HT-29 (cell line): ENCODE data around the gene FLNA. TPM values are rescaled to one million over a fixed set of nuclear protein-coding genes. Genes with fewer than 3 reads are reported as not detected.
A peak's percentile ranks its signal among the peaks of the same experiment; 100 is the strongest.
"Not testable (repeated sequence)": the region's sequence is repeated elsewhere in the genome, so short reads cannot be mapped to it uniquely, and the experiment has no call there.

ENCODE experiments used
- DNase-seq: peaks from one replicate; pipeline ENCODE4 v3.0.0-alpha.2; 2015; ENCODE audit warnings: low spot score
- total RNA-seq: library from RNA; depleted of rRNA; stranded (reverse); fragments of >200 nt; shearing (Covaris generic); gene quantifications from 2 replicates; pipeline ENCODE4 v1.2.3, GENCODE V29; 2014

FLNA gene
- total RNA-seq, 1 experiment from 2014 or later, result 516 TPM

GRCh38 chrX:154343063-154343462 is 31.4 kb downstream of the FLNA start:
- not testable (repeated sequence) for DNase-seq

GRCh38 chrX:154341399-154342298 is 32.8 kb downstream of the FLNA start:
- not testable (repeated sequence) for DNase-seq

GRCh38 chrX:154334496-154334895 is 39.9 kb downstream of the FLNA start:
- DNase-seq, result no peak

- no peak for DNase-seq
Observed at GRCh38 chrX:154333837-154334271, 40.6 kb downstream of the FLNA start.

- DNase-seq, result no peak
Observed at GRCh38 chrX:154333116-154333515, 41.3 kb downstream of the FLNA start.

- no peak for DNase-seq
Observed at GRCh38 chrX:154332561-154332960, 41.9 kb downstream of the FLNA start.

- DNase-seq, result no peak
Observed at GRCh38 chrX:154329294-154329693, 45.1 kb downstream of the FLNA start.

GRCh38 chrX:154328646-154329045 is 45.8 kb downstream of the FLNA start:
- DNase-seq, result no peak

- no peak for DNase-seq
Observed at GRCh38 chrX:154327038-154327820, 47.2 kb downstream of the FLNA start.

- no peak for DNase-seq
Observed at GRCh38 chrX:154325541-154325940, 48.9 kb downstream of the FLNA start.

GRCh38 chrX:154323537-154323936 is 50.9 kb downstream of the FLNA start:
- no peak for DNase-seq

GRCh38 chrX:154322890-154323289 is 51.5 kb downstream of the FLNA start:
- no peak for DNase-seq

- peak; percentile 49 for DNase-seq
Observed at GRCh38 chrX:154321594-154321993, 52.8 kb downstream of the FLNA start.

GRCh38 chrX:154321152-154321551 is 53.3 kb downstream of the FLNA start:
- DNase-seq, result no peak

- no peak for DNase-seq
Observed at GRCh38 chrX:154320406-154320805, 54.0 kb downstream of the FLNA start.

- DNase-seq, result peak; percentile 53
Observed at GRCh38 chrX:154317391-154317995, 56.9 kb downstream of the FLNA start.

- DNase-seq, result no peak
Observed at GRCh38 chrX:154315416-154315815, 59.0 kb downstream of the FLNA start.

- DNase-seq, result no peak
Observed at GRCh38 chrX:154313147-154313546, 61.3 kb downstream of the FLNA start.

GRCh38 chrX:154312116-154312515 is 62.3 kb downstream of the FLNA start:
- no peak for DNase-seq

- no peak for DNase-seq
Observed at GRCh38 chrX:154310616-154311536, 63.6 kb downstream of the FLNA start.
